GM19372 (cell line): ENCODE results near the gene SLC9B1.
"Not testable (repeated sequence)": the region's sequence is repeated elsewhere in the genome, so short reads cannot be mapped to it uniquely, and the experiment has no call there.

Experiments
- ATAC-seq: cut with Tn5 transposase; IDR thresholded peaks from one replicate; pipeline ENCODE4 v1.9.1; 2021; ENCODE audit warnings: mild to moderate bottlenecking, low read depth, moderate library complexity; ENCODE audit not compliant: unreplicated experiment

SLC9B1 gene

GRCh38 chr4:103011378-103012025 is 8.0 kb downstream of the SLC9B1 start:
- no peak for ATAC-seq

DNA sequence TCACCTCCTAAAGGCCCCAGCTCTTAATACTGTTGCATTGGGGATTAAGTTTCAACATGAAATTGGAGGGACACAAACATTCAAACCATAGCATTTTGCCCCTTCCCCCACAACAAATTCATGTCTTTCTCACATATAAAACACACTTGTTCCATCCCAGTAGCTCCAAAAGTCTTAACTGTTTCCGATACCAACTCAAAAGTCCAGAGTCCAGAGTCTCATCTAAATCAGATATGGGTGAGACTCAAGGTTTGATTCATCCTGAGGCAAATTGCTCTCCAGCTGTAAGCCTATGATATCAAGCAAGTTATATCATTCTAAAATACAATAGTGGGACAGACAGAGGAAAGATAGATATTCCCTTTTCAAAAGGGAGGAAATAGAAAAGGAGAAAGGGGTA is 8.7 kb downstream of the SLC9B1 start:
- no peak for ATAC-seq

DNA sequence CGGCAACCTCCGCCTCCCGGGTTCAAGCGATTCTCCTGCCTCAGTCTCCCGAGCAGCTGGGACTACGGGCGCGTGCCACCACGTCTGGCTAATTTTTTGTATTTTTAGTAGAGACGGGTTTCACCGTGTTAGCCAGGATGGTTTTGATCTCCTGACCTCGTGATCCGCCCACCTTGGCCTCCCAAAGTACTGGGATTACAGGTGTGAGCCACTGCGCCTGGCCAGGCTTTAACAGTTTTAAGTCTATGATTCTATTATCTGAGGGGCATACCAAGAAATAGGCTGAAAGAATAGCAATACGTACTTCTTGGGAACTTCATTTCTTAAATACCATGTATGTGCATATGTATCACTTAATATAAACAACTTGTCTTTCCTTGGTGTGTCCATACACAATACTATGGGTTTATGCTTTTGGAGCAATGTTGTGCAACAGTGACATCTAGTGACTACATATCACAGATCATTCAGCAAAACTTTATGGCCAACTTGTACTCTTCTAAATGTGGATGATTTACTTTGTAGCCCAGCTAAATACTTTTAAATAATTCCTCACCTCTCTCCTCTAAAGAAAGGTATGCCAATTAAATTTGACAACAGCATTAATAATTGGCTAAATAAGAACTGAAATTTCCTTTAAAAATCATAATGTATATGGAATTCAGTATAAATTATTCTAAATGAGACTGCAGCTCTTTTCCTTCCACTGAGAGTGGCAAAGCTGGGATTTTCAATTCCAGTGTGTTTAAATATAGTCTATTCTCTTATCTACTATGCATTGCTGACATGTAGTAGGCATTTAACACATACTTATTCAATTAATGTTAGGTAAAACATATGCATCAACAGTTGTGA is 10.4 kb downstream of the SLC9B1 start:
- peak; percentile 91 for ATAC-seq

DNA sequence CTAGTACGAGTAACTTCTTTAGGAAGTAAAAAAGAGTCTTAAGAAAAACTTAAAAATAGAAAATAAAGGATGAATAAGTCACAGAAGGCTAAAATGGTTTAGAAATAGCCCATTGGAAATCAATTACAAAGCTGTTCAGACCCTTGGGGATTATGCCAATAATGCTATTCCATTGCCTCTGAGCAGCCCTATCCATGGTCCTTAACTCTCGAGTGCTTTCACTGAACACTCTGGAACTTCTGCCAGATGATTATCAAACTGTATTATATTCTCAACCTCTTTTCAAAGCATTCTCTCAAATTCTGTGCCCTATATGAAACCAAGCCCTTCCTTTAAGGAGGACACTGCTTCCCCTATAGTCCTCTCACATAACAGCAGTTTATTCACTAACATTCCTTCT is 17.0 kb downstream of the SLC9B1 start:
- ATAC-seq: no peak

- ATAC-seq: no peak
These were observed 24.7 kb downstream of the SLC9B1 start for GRCh38 chr4:102994803-102995202.

GRCh38 chr4:102993985-102994384 is 25.5 kb downstream of the SLC9B1 start:
- not testable (repeated sequence) for ATAC-seq

GRCh38 chr4:102988429-102989020 is 31.0 kb downstream of the SLC9B1 start:
- ATAC-seq: no peak

- ATAC-seq: no peak
These were observed 38.5 kb downstream of the SLC9B1 start for GRCh38 chr4:102981005-102981404.

GRCh38 chr4:102961813-102962212 is 57.7 kb downstream of the SLC9B1 start:
- not testable (repeated sequence) for ATAC-seq

DNA sequence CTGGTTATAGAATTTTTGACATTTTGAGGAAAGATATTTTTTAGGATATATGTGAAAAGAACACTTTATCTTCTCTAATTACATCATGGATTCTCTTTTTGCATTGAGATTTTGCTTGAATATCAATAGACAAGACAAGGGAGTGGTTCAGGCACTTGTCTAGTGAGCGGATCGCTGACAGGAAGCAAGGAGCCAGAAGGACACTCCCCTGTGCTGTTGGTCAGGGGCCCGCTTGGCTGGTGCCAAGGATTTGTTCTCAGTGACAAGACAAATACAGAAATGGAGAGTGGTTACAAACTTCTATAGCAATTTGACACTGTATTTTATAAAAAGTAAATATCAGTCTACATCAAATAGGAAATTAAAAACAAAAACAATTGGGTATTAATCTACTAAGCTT is 60.0 kb downstream of the SLC9B1 start:
- no peak for ATAC-seq

GRCh38 chr4:102945066-102945465 is 74.4 kb downstream of the SLC9B1 start:
- no peak for ATAC-seq

- ATAC-seq: not testable (repeated sequence)
These were observed 81.4 kb downstream of the SLC9B1 start for GRCh38 chr4:102938063-102938462.

- no peak for ATAC-seq
These were observed 83.8 kb downstream of the SLC9B1 start for GRCh38 chr4:102935716-102936115.

- ATAC-seq: not testable (repeated sequence)
These were observed 99.8 kb downstream of the SLC9B1 start for GRCh38 chr4:102919697-102920096.

- no peak for ATAC-seq
These were observed 100.6 kb downstream of the SLC9B1 start for GRCh38 chr4:102918859-102919258.

DNA sequence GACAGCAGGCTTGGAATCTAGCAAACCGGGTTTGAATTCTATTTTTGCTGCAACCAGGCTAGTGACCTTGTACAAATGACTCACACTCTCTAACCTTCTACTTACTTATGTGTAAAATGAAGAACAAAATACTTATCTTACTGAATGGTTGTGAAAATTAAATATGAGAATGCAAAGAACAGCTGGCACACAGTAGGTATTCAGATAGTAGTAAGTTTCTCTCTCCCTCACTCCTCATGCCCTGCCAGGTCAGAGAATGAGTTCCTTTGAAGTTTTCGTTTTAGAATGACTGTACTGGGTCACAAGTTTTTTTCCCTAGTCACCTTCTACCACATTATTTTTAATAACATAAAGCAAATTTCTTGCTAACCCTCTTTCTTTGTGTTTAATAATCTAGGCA is 117.7 kb downstream of the SLC9B1 start:
- ATAC-seq: no peak

- ATAC-seq: not testable (repeated sequence)
These were observed 121.9 kb downstream of the SLC9B1 start for GRCh38 chr4:102897610-102898009.

DNA sequence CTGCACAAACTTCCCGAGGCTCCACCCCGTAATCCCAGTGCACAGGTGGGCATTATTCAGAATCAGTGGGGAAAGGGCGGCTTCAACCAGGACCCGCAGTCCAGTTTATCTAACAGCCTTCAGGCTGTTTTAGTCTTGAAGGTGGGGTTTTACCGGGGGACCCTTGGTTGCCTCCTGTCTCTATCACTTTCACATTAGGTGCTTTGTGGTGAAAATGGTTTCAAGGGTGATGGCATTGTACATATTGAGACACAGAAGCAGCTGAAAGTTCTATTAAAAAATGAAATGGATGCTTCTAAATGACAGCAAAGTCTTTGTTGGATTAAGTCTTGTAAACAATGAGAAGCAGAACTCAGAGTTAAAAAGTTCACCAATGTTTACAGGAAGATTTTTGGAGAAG is 123.0 kb downstream of the SLC9B1 start:
- not testable (repeated sequence) for ATAC-seq

GRCh38 chr4:102889866-102890265 is 129.6 kb downstream of the SLC9B1 start:
- ATAC-seq: not testable (repeated sequence)

GRCh38 chr4:102888570-102888969 is 130.9 kb downstream of the SLC9B1 start:
- not testable (repeated sequence) for ATAC-seq

GRCh38 chr4:102883278-102883677 is 136.2 kb downstream of the SLC9B1 start:
- ATAC-seq: no peak
